ENCODE measurements around the gene TTC21B. TPM values are rescaled to one million over a fixed set of nuclear protein-coding genes. Genes with fewer than 3 reads are reported as not detected.
A peak's percentile ranks its signal among the peaks of the same experiment; 100 is the strongest.

The TTC21B gene
- total and polyA plus RNA-seq, 8 donors: 5.4 to 14.7 (median 9.2) TPM

GRCh38 chr2:165876712-165877111 lies 76.9 kb downstream of the TTC21B start:
- ATAC-seq (no peak), DNase-seq (no peak), FAIRE-seq (no peak)
- intact Hi-C loops (cut with DNase I): loop anchor here in 1 of 3 donors (10.0 kb wide), 1 partner anchor 472 kb away; no protein-coding TSS in a partner anchor
- peaks cover 0 to 5% (median 0%) of the 10 kb centered on the region in 3 donors for H3K36me3 ChIP-seq
- no peak overlapping the region for H3K4me3 ChIP-seq
- TF ChIP-seq, protein P1, sequence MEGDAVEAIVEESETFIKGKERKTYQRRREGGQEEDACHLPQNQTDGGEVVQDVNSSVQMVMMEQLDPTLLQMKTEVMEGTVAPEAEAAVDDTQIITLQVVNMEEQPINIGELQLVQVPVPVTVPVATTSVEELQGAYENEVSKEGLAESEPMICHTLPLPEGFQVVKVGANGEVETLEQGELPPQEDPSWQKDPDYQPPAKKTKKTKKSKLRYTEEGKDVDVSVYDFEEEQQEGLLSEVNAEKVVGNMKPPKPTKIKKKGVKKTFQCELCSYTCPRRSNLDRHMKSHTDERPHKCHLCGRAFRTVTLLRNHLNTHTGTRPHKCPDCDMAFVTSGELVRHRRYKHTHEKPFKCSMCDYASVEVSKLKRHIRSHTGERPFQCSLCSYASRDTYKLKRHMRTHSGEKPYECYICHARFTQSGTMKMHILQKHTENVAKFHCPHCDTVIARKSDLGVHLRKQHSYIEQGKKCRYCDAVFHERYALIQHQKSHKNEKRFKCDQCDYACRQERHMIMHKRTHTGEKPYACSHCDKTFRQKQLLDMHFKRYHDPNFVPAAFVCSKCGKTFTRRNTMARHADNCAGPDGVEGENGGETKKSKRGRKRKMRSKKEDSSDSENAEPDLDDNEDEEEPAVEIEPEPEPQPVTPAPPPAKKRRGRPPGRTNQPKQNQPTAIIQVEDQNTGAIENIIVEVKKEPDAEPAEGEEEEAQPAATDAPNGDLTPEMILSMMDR (IDR thresholded peaks at IDR 0.05): no peak
- H3K27ac ChIP-seq: no peak overlapping the region
- 42 to 52% methylated on average over 1 of the region's 1 CpG for WGBS, 2 donors
- no peaks in the 10 kb centered on the region for H3K27me3 ChIP-seq
- no peaks in the 10 kb centered on the region for H3K9me3 ChIP-seq
- H3K4me1 ChIP-seq: no peaks in the 10 kb centered on the region

DNA sequence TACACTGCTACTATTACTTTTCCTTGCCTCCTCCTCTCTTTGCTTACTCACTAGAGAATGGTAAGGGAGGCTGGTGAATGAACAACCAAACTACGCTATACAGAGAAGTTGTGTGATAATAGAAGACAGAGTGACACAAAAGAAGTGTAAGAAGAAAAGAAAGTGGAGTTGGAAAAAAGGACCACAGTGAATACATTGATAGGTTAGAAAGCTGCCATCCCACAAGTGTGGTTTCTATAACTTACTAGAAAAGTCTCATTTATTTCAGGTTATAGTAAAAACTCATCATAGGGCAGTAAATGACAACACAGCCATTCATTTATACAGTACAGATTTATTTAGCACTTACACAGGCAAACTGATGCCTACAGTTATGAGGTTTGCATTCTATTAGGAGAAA lies 77.3 kb downstream of the TTC21B start:
- H3K4me3 ChIP-seq: no peak overlapping the region
- intact Hi-C loops (cut with DNase I): loop anchor here in 1 of 3 donors (10.0 kb wide), 1 partner anchor 471 kb away; no protein-coding TSS in a partner anchor
- no peak for FAIRE-seq

DNA sequence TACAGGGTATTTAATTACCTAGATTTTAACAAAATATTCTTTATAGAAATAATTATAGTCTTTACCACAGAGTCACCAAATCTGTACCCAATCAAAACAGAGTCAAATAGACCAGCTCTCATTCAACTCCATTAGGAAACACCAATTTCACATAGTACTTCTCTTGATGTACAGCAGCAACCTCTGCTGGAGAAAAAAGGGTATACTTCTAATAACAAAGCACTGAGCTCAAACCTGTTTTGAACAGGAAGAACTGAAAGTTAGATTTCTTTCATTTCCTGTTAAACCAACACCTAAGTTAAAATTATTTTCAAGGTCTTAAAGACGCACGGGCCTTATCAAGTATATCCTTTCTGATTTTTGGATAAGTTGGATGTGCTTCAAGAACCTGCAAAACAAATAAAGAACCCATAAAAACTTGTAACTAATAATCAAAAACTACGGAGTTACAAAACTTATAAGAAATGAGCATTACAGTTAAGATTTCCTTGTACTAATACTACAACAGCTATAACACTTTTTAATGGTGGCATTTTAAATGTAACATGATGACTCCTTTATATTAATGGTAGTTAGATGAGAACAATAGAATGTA lies 79.0 kb downstream of the TTC21B start:
- TF ChIP-seq, protein P1 (IDR thresholded peaks at IDR 0.05): peak; percentile 40 to 72 (median 60)
- no peaks in the 10 kb centered on the region for H3K27me3 ChIP-seq
- no peaks in the 10 kb centered on the region for H3K9me3 ChIP-seq
- intact Hi-C loops (cut with DNase I): loop anchor here in 1 of 3 donors (10.0 kb wide), 1 partner anchor 470 kb away; no protein-coding TSS in a partner anchor
- peak; percentile 87 to 98 (median 96) for ATAC-seq
- peak; percentile 97 for FAIRE-seq
- DNase-seq: peak in 1 of 6 donors; percentile 19
- no peak overlapping the region for H3K4me3 ChIP-seq
- H3K27ac ChIP-seq: no peak overlapping the region
- no peaks in the 10 kb centered on the region for H3K4me1 ChIP-seq
- no peaks in the 10 kb centered on the region for H3K36me3 ChIP-seq
- 15% methylated on average over 3 of the region's 3 CpGs for WGBS, 2 donors

More for the DNA sequence above, 77.3 kb downstream of the TTC21B start:
- Histone ChIP-seq H3K36me3 (peaks cover 0 to 4% (median 0%) of the 10 kb centered on the region in 3 donors), H3K9me3 (no peaks in the 10 kb centered on the region), H3K27ac (no peak overlapping the region), H3K4me1 (no peaks in the 10 kb centered on the region), H3K27me3 (no peaks in the 10 kb centered on the region)
- no peak for DNase-seq
- TF ChIP-seq, protein P1 (IDR thresholded peaks at IDR 0.05): no peak
- no peak for ATAC-seq
- WGBS, 2 donors: 75 to 81% methylated on average over 1 of the region's 1 CpG

DNA sequence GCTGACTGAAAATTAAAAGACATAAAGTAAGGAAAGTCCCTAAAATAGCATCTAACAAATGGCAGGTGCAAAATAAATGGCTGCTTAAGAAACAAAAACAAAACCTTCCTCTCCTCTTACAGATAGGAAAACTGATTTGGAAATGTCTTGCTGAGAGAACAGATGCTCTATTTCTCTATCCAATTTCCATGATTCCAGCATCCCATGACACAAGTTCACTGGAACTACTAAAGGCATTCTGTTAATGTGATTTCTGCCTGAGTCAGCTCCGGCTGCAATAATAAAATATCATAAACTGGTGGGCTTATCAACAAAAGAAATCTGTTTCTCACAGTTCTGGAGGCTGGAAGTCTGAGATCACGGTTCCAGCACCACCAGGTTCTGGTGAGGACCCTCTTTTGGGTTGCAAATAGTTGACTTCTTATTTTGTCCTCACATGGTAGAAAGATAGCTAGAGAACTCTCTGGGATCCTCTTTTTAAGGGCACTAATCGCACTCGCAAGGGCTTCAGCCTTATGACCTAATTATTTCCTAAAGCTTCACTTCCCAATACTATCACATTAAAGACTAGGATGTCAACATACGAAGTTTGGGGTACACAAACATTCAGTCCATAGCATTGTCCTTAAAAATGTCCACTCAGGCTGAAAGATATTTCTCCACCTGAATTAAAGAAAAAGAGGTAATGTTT lies 81.3 kb downstream of the TTC21B start:
- H3K4me3 ChIP-seq: no peak overlapping the region
- H3K9me3 ChIP-seq: no peaks in the 10 kb centered on the region
- no peaks in the 10 kb centered on the region for H3K4me1 ChIP-seq
- TF ChIP-seq, protein P1 (IDR thresholded peaks at IDR 0.05): no peak
- DNase-seq (no peak), ATAC-seq (no peak), FAIRE-seq (no peak)
- intact Hi-C loops (cut with DNase I): loop anchor here in 1 of 3 donors (10.0 kb wide), 1 partner anchor 467 kb away; no protein-coding TSS in a partner anchor
- no peaks in the 10 kb centered on the region for H3K27me3 ChIP-seq
- WGBS, 2 donors: 96 to 97% methylated on average over 5 of the region's 5 CpGs
- H3K36me3 ChIP-seq: no peaks in the 10 kb centered on the region
- no peak overlapping the region for H3K27ac ChIP-seq

All from pancreas (tissue), 10 donors.